Stimulated activated CD8-positive, alpha-beta memory T cell treated with anti-CD3 and anti-CD28 coated beads, Interleukin-7, amount 100 ng/mL, for 1 hour (primary cell): Measurements from ENCODE around the gene PHOSPHO1.

Source experiments
- DNase-seq, 2 donors: peaks; one replicate each; pipeline ENCODE4 v3.0.0-alpha.2; 2020; ENCODE audit warnings: low read depth in 2 of 2

Gene PHOSPHO1

GRCh38 chr17:49218941-49219913, 11.4 kb downstream of the PHOSPHO1 start:
- DNase-seq: no peak

- DNase-seq: no peak
Measured at GRCh38 chr17:49217651-49218413, 12.8 kb downstream of the PHOSPHO1 start.

- DNase-seq: no peak
Measured at GRCh38 chr17:49216953-49217650, 13.5 kb downstream of the PHOSPHO1 start.

- DNase-seq: no peak
Measured at GRCh38 chr17:49216482-49216881, 14.1 kb downstream of the PHOSPHO1 start.

GRCh38 chr17:49214676-49215360, 15.8 kb downstream of the PHOSPHO1 start:
- no peak for DNase-seq

GRCh38 chr17:49213847-49214246, 16.7 kb downstream of the PHOSPHO1 start:
- no peak for DNase-seq

GRCh38 chr17:49213399-49213798, 17.2 kb downstream of the PHOSPHO1 start:
- no peak for DNase-seq

GRCh38 chr17:49210158-49211029, 20.2 kb downstream of the PHOSPHO1 start, which contains the start of the genes ABI3 and GNGT2:
TSS of gene ABI3 (plus strand) at chr17:49210707. CDS start at chr17:49210725, 18 bp downstream.
TSS of gene GNGT2 (minus strand) at chr17:49210574. CDS start at chr17:49207422, 3,152 bp downstream.
- no peak for DNase-seq

GRCh38 chr17:49209061-49209571, 21.5 kb downstream of the PHOSPHO1 start:
- no peak for DNase-seq

- no peak for DNase-seq
Measured at GRCh38 chr17:49204516-49204915, 26.1 kb downstream of the PHOSPHO1 start.

GRCh38 chr17:49203796-49204195, 26.8 kb downstream of the PHOSPHO1 start:
- DNase-seq: no peak

GRCh38 chr17:49201481-49201927, 29.1 kb downstream of the PHOSPHO1 start:
- no peak for DNase-seq

- DNase-seq: no peak
Measured at GRCh38 chr17:49200423-49201083, 30.0 kb downstream of the PHOSPHO1 start.

- DNase-seq: no peak
Measured at GRCh38 chr17:49198211-49198610, 32.4 kb downstream of the PHOSPHO1 start.

- no peak for DNase-seq
Measured at GRCh38 chr17:49197346-49197998, 33.1 kb downstream of the PHOSPHO1 start.

- no peak for DNase-seq
Measured at GRCh38 chr17:49196520-49196919, 34.1 kb downstream of the PHOSPHO1 start.

- no peak for DNase-seq
Measured at GRCh38 chr17:49195751-49196150, 34.8 kb downstream of the PHOSPHO1 start.

- no peak for DNase-seq
Measured at GRCh38 chr17:49194297-49194607, 36.3 kb downstream of the PHOSPHO1 start.
